Fibroblast of lung (primary cell): Measurements from ENCODE around the gene GJD4. TPM values are rescaled to one million over a fixed set of nuclear protein-coding genes. Genes with fewer than 3 reads are reported as not detected.

ENCODE experiments used
- DNase-seq, 2 donors: peaks; one replicate each; pipeline versions ENCODE4 v3.0.0 to v3.0.0-alpha.2; 2010; ENCODE audit warnings: low read depth in 2 of 2
- H2AFZ ChIP-seq: 2 replicates; pipeline ENCODE4 v1.5.1; 2012; ENCODE audit warnings: low read length, control low read depth, inconsistent platforms
- H3K27ac ChIP-seq: 2 replicates; pipeline ENCODE4 v1.5.1; 2011; ENCODE audit warnings: low read length, control low read depth; ENCODE audit not compliant: insufficient read depth
- H3K27me3 ChIP-seq: 2 replicates; pipeline ENCODE4 v1.5.1; 2011; ENCODE audit warnings: mild to moderate bottlenecking, low read length; ENCODE audit not compliant: control insufficient read depth, insufficient read depth
- H3K36me3 ChIP-seq: 2 replicates; pipeline ENCODE4 v1.5.1; 2011; ENCODE audit warnings: low read length; ENCODE audit not compliant: control insufficient read depth, insufficient read depth
- H3K4me1 ChIP-seq: 2 replicates; pipeline ENCODE4 v1.5.1; 2011; ENCODE audit warnings: low read length; ENCODE audit not compliant: control insufficient read depth, insufficient read depth; ENCODE audit errors: extremely low read depth
- H3K4me2 ChIP-seq: 2 replicates; pipeline ENCODE4 v1.5.1; 2011; ENCODE audit warnings: low read length, control low read depth; ENCODE audit not compliant: insufficient read depth; ENCODE audit errors: extremely low read depth
- H3K4me3 ChIP-seq, 4 experiments: fragments of 200-600 bp in 1 of 4; sonication (generic) in 1 of 4; replicated peaks in 1 of 4; 2 replicates each; pipeline ENCODE4 v1.5.1; 2011 to 2016; ENCODE audit warnings: low read length in 4 of 4, low read depth in 3 of 4, mild to moderate bottlenecking in 3 of 4, control low read depth in 2 of 4, inconsistent platforms in 1 of 4, mixed read lengths in 1 of 4; ENCODE audit not compliant: insufficient read depth in 1 of 4; ENCODE audit errors: control extremely low read depth in 1 of 4
- H3K79me2 ChIP-seq: 2 replicates; pipeline ENCODE4 v1.5.1; 2012; ENCODE audit warnings: mild to moderate bottlenecking, low read length, inconsistent platforms; ENCODE audit not compliant: control insufficient read depth, insufficient read depth
- H3K9ac ChIP-seq: 2 replicates; pipeline ENCODE4 v1.5.1; 2011; ENCODE audit warnings: mild to moderate bottlenecking, low read length, control low read depth; ENCODE audit not compliant: insufficient read depth
- H3K9me3 ChIP-seq: 2 replicates; pipeline ENCODE4 v1.5.1; 2012; ENCODE audit warnings: low read depth, low read length; ENCODE audit not compliant: control insufficient read depth, insufficient read depth
- H4K20me1 ChIP-seq: 2 replicates; pipeline ENCODE4 v1.5.1; 2011; ENCODE audit warnings: low read length; ENCODE audit not compliant: control insufficient read depth, insufficient read depth; ENCODE audit errors: extremely low read depth
- CTCF ChIP-seq, 2 donors: IDR thresholded peaks in 1 of 2; conservative IDR thresholded peaks in 1 of 2; 1 replicate in 1 of 2; 2 replicates in 1 of 2; pipeline ENCODE4 v1.5.1; 2011 to 2012; ENCODE audit warnings: low read length in 2 of 2, control low read depth in 1 of 2, inconsistent platforms in 1 of 2, low read depth in 1 of 2, mild to moderate bottlenecking in 1 of 2
- EZH2 ChIP-seq: IDR thresholded peaks from 2 replicates; pipeline ENCODE4 v1.5.1; 2012; ENCODE audit warnings: low read length, control low read depth, mild to moderate bottlenecking; ENCODE audit errors: missing control alignments
- polyA minus RNA-seq: library from RNA; depleted of rRNA, polyadenylated mRNA; stranded (reverse); fragments of >200 nt; gene quantifications from 2 replicates; pipeline ENCODE4 v1.2.3, GENCODE V29; 2011; ENCODE audit warnings: low replicate concordance
- polyA plus RNA-seq, 2 donors: library from polyadenylated mRNA; depleted of rRNA in 1 of 2; stranded (reverse) in 1 of 2; unstranded in 1 of 2; fragments of >200 nt; gene quantifications; 2 replicates each; pipeline ENCODE4 v1.2.1, GENCODE V29; 2011 to 2012; ENCODE audit warnings: missing spikeins in 1 of 2
- total RNA-seq: library from RNA; depleted of rRNA; stranded (reverse); fragments of >200 nt; gene quantifications from 2 replicates; pipeline ENCODE4 v1.2.1, GENCODE V29; 2014

Gene GJD4
- total RNA-seq (0.17 TPM in 1 of 2 replicates, not detected in the other), polyA plus RNA-seq (not detected in 2 replicates), polyA minus RNA-seq (not detected in 2 replicates)
- polyA plus RNA-seq (2012), result not detected in 2 replicates

- Histone ChIP-seq H3K27me3 (peaks cover 11% of the 10 kb centered on the region), H3K79me2 (no peaks in the 10 kb centered on the region), H3K9me3 (no peaks in the 10 kb centered on the region), H3K4me2 (no peak within 1 kb of the TSS), H4K20me1 (no peaks in the 10 kb centered on the region), H3K4me3 (no peak within 1 kb of the TSS), H2AFZ (no peak within 1 kb of the TSS), H3K4me1 (peaks cover 2% of the 10 kb centered on the region), H3K9ac (no peak within 1 kb of the TSS), H3K36me3 (no peaks in the 10 kb centered on the region), H3K27ac (no peak within 1 kb of the TSS)
- DNase-seq, result no peak
- no peak for TF ChIP-seq CTCF (conservative IDR thresholded peaks at IDR 0.05 in 1 of 2, IDR thresholded peaks at IDR 0.05 in 1 of 2; ENCODE audit: low read depth in 1 of 2, low read length in 2 of 2)
- no peak for TF ChIP-seq EZH2
Measured at GRCh38 chr10:35605191-35605590, at the start of gene GJD4. Gene GJD4, plus strand, starts transcription at chr10:35605341. Its CDS starts 227 bp downstream, at chr10:35605568.

- TF ChIP-seq CTCF (conservative IDR thresholded peaks at IDR 0.05 in 1 of 2, IDR thresholded peaks at IDR 0.05 in 1 of 2; ENCODE audit: low read depth in 1 of 2, low read length in 2 of 2) (no peak), EZH2 (no peak)
- no peaks in the 10 kb centered on the region for H3K9me3 ChIP-seq
- H3K79me2 ChIP-seq, result no peaks in the 10 kb centered on the region
- peaks cover 5% of the 10 kb centered on the region for H3K36me3 ChIP-seq
- no peak overlapping the region for H2AFZ ChIP-seq
- H4K20me1 ChIP-seq, result no peaks in the 10 kb centered on the region
- DNase-seq, result peak in 1 of 2 donors; percentile 83
- no peaks in the 10 kb centered on the region for H3K4me1 ChIP-seq
- no peak overlapping the region for H3K4me3 ChIP-seq
- no peak overlapping the region for H3K9ac ChIP-seq
- H3K4me2 ChIP-seq, result no peak overlapping the region
- H3K27ac ChIP-seq, result no peak overlapping the region
- H3K27me3 ChIP-seq, result no peaks in the 10 kb centered on the region
Measured at GRCh38 chr10:35555962-35556930, 48.9 kb upstream of the GJD4 start.

- no peak for DNase-seq
- Histone ChIP-seq H3K4me3 (no peak overlapping the region), H3K36me3 (peaks cover 2% of the 10 kb centered on the region), H2AFZ (no peak overlapping the region), H4K20me1 (no peaks in the 10 kb centered on the region), H3K4me2 (no peak overlapping the region), H3K79me2 (no peaks in the 10 kb centered on the region), H3K9ac (no peak overlapping the region), H3K27me3 (no peaks in the 10 kb centered on the region), H3K9me3 (no peaks in the 10 kb centered on the region), H3K27ac (no peak overlapping the region), H3K4me1 (no peaks in the 10 kb centered on the region)
- TF ChIP-seq CTCF (conservative IDR thresholded peaks at IDR 0.05 in 1 of 2, IDR thresholded peaks at IDR 0.05 in 1 of 2; ENCODE audit: low read depth in 1 of 2, low read length in 2 of 2), result no peak
Measured at GRCh38 chr10:35558276-35558675, 46.9 kb upstream of the GJD4 start.
